ENCODE measurements around the gene CCDC74B.
"Not testable (repeated sequence)": the region's sequence is repeated elsewhere in the genome, so short reads cannot be mapped to it uniquely, and the experiment has no call there.

Gene CCDC74B

DNA sequence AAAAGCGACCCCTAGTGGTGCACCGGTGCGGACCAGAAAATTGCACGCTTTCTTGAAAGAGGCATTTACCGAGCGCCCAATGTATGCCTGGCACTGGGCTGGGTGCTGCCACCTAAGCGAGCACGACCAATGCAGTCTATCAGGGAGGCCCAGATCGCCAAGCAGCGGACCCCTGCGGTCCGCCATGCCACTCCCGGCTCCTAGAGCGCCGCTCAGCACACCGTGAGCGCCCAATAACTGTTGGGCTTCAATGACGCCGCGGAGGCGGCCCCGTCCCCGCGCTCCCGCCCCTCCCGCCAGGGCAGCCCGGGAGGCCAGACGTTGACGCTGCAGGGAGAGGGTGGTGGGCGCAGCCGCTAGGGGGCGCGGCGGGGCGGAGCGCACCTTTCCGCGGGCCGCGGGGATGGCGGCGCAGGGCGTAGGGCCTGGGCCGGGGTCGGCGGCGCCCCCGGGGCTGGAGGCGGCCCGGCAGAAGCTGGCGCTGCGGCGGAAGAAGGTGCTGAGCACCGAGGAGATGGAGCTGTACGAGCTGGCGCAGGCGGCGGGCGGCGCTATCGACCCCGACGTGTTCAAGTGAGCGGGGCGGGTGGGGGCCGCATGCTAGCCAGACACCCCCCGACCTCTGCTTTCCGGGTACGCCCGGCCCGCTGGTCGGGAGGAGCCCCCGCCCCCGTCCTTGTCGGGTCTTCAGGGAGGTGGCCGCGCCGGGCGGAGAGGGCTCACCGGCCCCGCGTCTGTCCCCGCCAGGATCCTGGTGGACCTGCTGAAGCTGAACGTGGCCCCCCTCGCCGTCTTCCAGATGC, 37.2 kb upstream of the CCDC74B start, which contains the start of gene MZT2B:
MZT2B (plus strand) TSS at position 383 of the 803 bp plus-strand sequence; CDS start at position 404, 21 bp downstream.
- H3K9me3 Mint-ChIP-seq; H3K27me3 Mint-ChIP-seq (ENCODE audit: low read depth); H3K4me1 Mint-ChIP-seq (ENCODE audit: low read depth); H3K36me3 Mint-ChIP-seq (ENCODE audit: low read depth): not testable (repeated sequence)
- Mint-ChIP-seq H3K4me3 (peak within 1 kb of the TSS; percentile 92), H3K27ac (peak within 1 kb of the TSS; percentile 96)
- DNase-seq (ENCODE audit: low spot score), result peak; percentile 93

- Mint-ChIP-seq H3K4me1 (ENCODE audit: low read depth) (peaks cover 9% of the 10 kb centered on the region), H3K9me3 (no peaks in the 10 kb centered on the region), H3K27me3 (ENCODE audit: low read depth) (no peaks in the 10 kb centered on the region), H3K27ac (peak within 1 kb of the TSS; percentile 96), H3K4me3 (peak within 1 kb of the TSS; percentile 92), H3K36me3 (ENCODE audit: low read depth) (peaks cover 10% of the 10 kb centered on the region)
- DNase-seq (ENCODE audit: low spot score), result peak; percentile 97
Measured at GRCh38 chr2:130181325-130181879, 36.5 kb upstream of the CCDC74B start, which contains the start of gene SMPD4. Gene SMPD4 (minus strand): TSS chr2:130181602. CDS start chr2:130176592, 5,010 bp downstream.

- Mint-ChIP-seq H3K27ac (peak overlapping the region; percentile 96), H3K4me3 (peak overlapping the region; percentile 92), H3K36me3 (ENCODE audit: low read depth) (peaks cover 13% of the 10 kb centered on the region)
- H3K4me1 Mint-ChIP-seq (ENCODE audit: low read depth); H3K27me3 Mint-ChIP-seq (ENCODE audit: low read depth); H3K9me3 Mint-ChIP-seq; DNase-seq (ENCODE audit: low spot score): not testable (repeated sequence)
Measured at GRCh38 chr2:130180404-130181324, 35.8 kb upstream of the CCDC74B start.

DNA sequence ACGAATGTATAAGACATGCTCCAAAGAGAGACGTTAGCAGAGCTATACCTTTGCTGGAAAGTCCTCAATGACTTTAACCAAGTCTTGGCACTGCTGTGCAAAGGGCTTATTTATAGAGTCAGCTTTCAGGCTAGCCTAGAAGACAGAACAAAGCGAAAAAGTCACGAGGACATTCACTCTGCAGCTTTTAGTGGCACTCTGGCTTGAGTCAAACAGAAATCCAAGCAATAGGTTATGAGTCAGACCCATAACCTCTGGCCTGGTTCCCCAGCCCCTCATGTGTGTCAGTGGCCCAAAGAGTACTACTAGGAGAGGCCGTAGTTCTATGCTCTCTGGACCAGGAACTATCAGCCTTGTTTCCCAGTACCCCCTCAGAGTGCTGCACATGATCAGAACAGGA, 30.0 kb upstream of the CCDC74B start:
- peaks cover 26% of the 10 kb centered on the region for H3K36me3 Mint-ChIP-seq (ENCODE audit: low read depth)
- H3K9me3 Mint-ChIP-seq; H3K4me1 Mint-ChIP-seq (ENCODE audit: low read depth); H3K27ac Mint-ChIP-seq; H3K27me3 Mint-ChIP-seq (ENCODE audit: low read depth); DNase-seq (ENCODE audit: low spot score); H3K4me3 Mint-ChIP-seq: not testable (repeated sequence)

DNA sequence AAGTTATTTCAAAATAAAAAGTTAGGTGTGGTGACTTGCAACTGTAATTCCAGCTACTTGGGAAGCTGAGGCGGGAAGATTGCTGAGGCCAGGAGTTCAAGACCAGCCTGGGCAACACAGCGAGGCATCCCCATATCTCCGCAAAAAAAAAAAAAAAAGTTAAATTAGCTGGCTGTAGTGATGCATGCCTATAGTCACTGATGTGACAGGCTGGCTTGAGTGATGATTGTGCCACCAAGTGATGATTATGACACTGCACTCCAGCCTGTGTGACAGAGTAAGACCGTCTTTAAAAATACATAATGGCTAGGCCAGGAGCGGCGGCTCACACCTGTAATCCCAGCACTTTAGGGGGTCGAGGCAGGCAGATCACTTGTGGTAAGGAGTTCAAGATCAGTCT, 25.0 kb upstream of the CCDC74B start:
- Mint-ChIP-seq H3K36me3 (ENCODE audit: low read depth) (peaks cover 44% of the 10 kb centered on the region), H3K27ac (no peak overlapping the region), H3K4me3 (peak overlapping the region; percentile 49), H3K27me3 (ENCODE audit: low read depth) (no peaks in the 10 kb centered on the region), H3K9me3 (no peaks in the 10 kb centered on the region), H3K4me1 (ENCODE audit: low read depth) (peaks cover 11% of the 10 kb centered on the region)
- no peak for DNase-seq (ENCODE audit: low spot score)

DNA sequence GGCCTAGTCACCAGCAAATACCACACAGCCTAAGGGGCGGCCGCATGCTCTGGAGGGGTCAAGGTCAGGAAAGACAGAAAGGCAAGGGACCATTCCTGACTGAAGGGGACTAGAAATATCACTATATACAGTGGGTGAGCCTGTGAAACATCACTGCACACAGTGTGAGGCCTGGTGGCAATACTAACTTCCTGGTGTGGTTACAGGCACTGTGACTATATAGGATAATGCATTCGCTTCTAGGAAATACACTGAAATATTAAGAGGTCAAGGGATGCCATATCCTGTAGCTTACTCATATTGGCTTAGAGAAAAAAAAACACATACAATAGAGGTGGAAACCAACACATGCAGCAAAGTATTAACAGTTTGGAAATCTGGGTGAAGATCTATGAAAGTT, 24.3 kb upstream of the CCDC74B start:
- not testable (repeated sequence) for DNase-seq (ENCODE audit: low spot score); H3K9me3 Mint-ChIP-seq; H3K27me3 Mint-ChIP-seq (ENCODE audit: low read depth)
- Mint-ChIP-seq H3K4me1 (ENCODE audit: low read depth) (peaks cover 11% of the 10 kb centered on the region), H3K27ac (peak overlapping the region; percentile 80), H3K4me3 (peak overlapping the region; percentile 49), H3K36me3 (ENCODE audit: low read depth) (peaks cover 48% of the 10 kb centered on the region)

DNA sequence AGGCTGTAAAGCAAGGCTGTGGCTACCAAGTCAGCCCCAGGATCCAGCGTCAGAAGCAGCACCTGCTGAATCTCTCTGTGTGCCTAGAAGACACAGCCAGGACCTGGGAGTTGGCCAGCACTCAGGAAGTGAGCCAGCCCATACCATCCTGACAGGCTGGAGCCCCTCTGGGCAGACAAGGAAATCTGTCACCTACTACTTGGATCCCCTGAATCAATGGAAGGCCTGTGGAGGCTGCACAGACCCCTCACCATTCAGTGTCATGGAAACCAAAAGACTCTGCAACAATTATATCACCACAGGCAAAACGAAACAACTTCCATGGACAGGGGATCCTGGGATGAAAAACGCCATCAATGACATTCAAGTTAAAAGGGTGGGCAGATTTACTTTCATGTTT, 21.7 kb upstream of the CCDC74B start:
- H3K27me3 Mint-ChIP-seq (ENCODE audit: low read depth); H3K4me3 Mint-ChIP-seq; DNase-seq (ENCODE audit: low spot score); H3K9me3 Mint-ChIP-seq; H3K27ac Mint-ChIP-seq: not testable (repeated sequence)
- H3K36me3 Mint-ChIP-seq (ENCODE audit: low read depth), result peaks cover 37% of the 10 kb centered on the region
- peaks cover 11% of the 10 kb centered on the region for H3K4me1 Mint-ChIP-seq (ENCODE audit: low read depth)

- Mint-ChIP-seq H3K4me1 (ENCODE audit: low read depth) (peaks cover 11% of the 10 kb centered on the region), H3K36me3 (ENCODE audit: low read depth) (peaks cover 35% of the 10 kb centered on the region), H3K27ac (no peak overlapping the region), H3K4me3 (no peak overlapping the region), H3K9me3 (no peaks in the 10 kb centered on the region), H3K27me3 (ENCODE audit: low read depth) (no peaks in the 10 kb centered on the region)
- no peak for DNase-seq (ENCODE audit: low spot score)
Measured at GRCh38 chr2:130165293-130166016, 20.5 kb upstream of the CCDC74B start.

DNA sequence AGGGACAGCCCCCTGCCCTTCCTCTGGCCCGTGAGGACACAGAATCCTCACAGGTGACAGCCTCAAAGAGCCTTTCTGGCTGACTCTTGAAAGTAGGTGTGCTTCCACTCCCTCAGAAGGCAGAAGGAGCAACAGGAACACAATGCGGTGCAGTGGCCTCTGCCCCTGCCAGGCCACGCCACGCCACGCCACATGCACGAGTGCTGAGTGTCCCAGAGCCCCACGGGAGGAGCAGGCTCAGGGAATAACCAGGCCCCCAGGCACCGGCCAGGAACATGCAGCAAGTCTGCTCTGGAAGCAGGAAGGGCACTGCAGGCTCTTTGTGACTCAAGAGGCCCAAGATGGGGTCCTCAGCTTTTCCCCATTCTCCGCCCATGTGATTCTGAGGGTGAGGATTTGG, 18.1 kb upstream of the CCDC74B start:
- Mint-ChIP-seq H3K36me3 (ENCODE audit: low read depth) (peaks cover 35% of the 10 kb centered on the region), H3K27me3 (ENCODE audit: low read depth) (no peaks in the 10 kb centered on the region), H3K27ac (no peak overlapping the region), H3K4me3 (no peak overlapping the region), H3K4me1 (ENCODE audit: low read depth) (no peaks in the 10 kb centered on the region), H3K9me3 (no peaks in the 10 kb centered on the region)
- no peak for DNase-seq (ENCODE audit: low spot score)

DNA sequence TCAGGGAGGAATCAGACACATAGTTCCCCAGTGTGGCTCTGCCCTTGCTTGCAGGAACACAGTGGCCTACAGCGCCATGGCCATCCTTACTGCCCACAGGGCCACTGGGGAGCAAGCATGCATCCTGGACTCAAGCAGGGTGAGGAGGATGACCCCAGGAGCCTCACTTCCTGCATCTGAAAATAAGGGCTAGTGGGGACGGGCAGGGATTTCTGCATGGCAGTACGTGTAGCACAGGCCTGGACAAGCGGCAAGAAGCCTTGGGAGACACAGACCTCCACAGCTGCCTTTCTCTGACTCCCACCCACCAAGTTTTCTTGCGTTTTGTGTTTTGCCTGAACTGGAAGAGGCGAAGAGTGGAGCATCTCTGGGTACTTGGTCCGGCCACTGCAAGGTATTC, 17.6 kb upstream of the CCDC74B start:
- H3K27me3 Mint-ChIP-seq (ENCODE audit: low read depth); H3K4me1 Mint-ChIP-seq (ENCODE audit: low read depth); H3K27ac Mint-ChIP-seq; H3K9me3 Mint-ChIP-seq; DNase-seq (ENCODE audit: low spot score); H3K4me3 Mint-ChIP-seq: not testable (repeated sequence)
- H3K36me3 Mint-ChIP-seq (ENCODE audit: low read depth), result peaks cover 30% of the 10 kb centered on the region

GRCh38 chr2:130160838-130161705, 16.2 kb upstream of the CCDC74B start:
- DNase-seq (ENCODE audit: low spot score); H3K9me3 Mint-ChIP-seq; H3K27me3 Mint-ChIP-seq (ENCODE audit: low read depth); H3K4me1 Mint-ChIP-seq (ENCODE audit: low read depth); H3K4me3 Mint-ChIP-seq; H3K27ac Mint-ChIP-seq: not testable (repeated sequence)
- H3K36me3 Mint-ChIP-seq (ENCODE audit: low read depth), result peaks cover 18% of the 10 kb centered on the region

GRCh38 chr2:130160131-130160530, 15.2 kb upstream of the CCDC74B start:
- H3K27ac Mint-ChIP-seq, result peak overlapping the region; percentile 53

GRCh38 chr2:130159376-130159775, 14.5 kb upstream of the CCDC74B start:
- H3K27ac Mint-ChIP-seq, result not testable (repeated sequence)
- peaks cover 11% of the 10 kb centered on the region for H3K36me3 Mint-ChIP-seq (ENCODE audit: low read depth)

More at GRCh38 chr2:130160131-130160530, 15.2 kb upstream of the CCDC74B start:
- no peak for DNase-seq (ENCODE audit: low spot score)
- H3K4me1 Mint-ChIP-seq (ENCODE audit: low read depth), result no peaks in the 10 kb centered on the region
- H3K27me3 Mint-ChIP-seq (ENCODE audit: low read depth), result no peaks in the 10 kb centered on the region
- H3K4me3 Mint-ChIP-seq, result no peak overlapping the region
- H3K9me3 Mint-ChIP-seq, result no peaks in the 10 kb centered on the region
- peaks cover 13% of the 10 kb centered on the region for H3K36me3 Mint-ChIP-seq (ENCODE audit: low read depth)

More at GRCh38 chr2:130159376-130159775, 14.5 kb upstream of the CCDC74B start:
- not testable (repeated sequence) for H3K4me1 Mint-ChIP-seq (ENCODE audit: low read depth); DNase-seq (ENCODE audit: low spot score); H3K4me3 Mint-ChIP-seq; H3K27me3 Mint-ChIP-seq (ENCODE audit: low read depth); H3K9me3 Mint-ChIP-seq
